Measurements from ENCODE around the gene ZNF75A. TPM values are rescaled to one million over a fixed set of nuclear protein-coding genes. Genes with fewer than 3 reads are reported as not detected.

Gene ZNF75A
- total and polyA plus RNA-seq, 9 of the 15 experiments (the other 6 are each of a cell fraction or from before 2014, with no cell fraction given): 7.2 to 24.5 (median 17.1) TPM

DNA sequence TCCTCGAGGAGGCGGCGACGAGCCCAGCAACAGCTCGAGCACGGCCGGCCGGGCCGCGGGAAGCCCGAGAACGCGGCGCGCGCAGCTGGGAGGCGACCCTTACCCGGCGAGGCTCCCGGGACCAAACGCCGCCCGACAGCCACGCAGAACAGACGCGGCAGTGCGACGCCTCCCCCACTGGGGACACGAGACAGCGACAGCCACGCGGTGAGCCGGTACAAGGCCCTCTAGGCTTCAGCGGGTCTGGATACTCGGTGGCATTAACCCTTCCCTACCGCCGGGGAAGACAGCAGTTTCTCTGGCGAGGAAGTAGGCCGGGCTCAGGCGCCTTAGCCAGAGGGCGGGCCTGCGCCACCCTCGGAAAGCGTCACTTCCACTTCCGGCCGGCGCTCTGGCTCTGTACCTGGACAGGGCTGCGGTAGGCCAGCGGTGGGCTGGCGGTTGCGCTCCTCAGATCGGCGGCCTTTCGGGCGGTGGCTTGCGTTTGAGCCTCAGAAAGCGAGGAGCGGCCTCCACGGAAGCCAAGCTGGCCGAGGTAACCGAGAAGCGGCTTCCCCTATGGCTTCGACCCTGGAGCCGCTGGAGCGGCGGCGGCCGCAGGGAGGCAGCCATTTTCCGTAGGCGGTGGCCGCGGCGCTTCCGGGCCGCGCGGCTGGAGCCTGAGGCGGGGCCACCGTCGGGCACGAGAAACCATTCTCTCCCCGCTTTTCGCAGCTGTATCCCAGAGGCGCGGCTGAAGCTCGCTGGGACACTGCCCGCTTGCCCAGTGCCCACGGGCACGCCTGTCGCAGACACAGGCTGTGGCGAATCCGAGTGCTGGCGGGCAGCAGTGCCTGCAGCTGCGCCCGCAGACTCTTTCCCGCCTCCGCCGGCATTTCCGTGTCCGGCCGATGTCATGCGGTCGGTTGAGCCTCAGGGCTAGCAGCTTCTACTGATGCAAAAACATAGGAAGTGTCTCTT is at the start of gene ZNF75A, which contains the start of gene TIGD7 (continued):
- no peak for TF ChIP-seq ZNF668 (CRISPR knock-in tag; IDR thresholded peaks at IDR 0.05)
- TF ChIP-seq NCOA4 (IDR thresholded peaks at IDR 0.05; ENCODE audit: partially characterized antibody): no peak
- no peak for TF ChIP-seq SREBF1 (IDR thresholded peaks at IDR 0.05; ENCODE audit: borderline replicate concordance, low read depth, low read length)
- no peak for TF ChIP-seq ZNF23 (CRISPR knock-in tag; IDR thresholded peaks at IDR 0.05)
- TF ChIP-seq ZNF174 (CRISPR knock-in tag; IDR thresholded peaks at IDR 0.05): no peak
- TF ChIP-seq, protein P1, sequence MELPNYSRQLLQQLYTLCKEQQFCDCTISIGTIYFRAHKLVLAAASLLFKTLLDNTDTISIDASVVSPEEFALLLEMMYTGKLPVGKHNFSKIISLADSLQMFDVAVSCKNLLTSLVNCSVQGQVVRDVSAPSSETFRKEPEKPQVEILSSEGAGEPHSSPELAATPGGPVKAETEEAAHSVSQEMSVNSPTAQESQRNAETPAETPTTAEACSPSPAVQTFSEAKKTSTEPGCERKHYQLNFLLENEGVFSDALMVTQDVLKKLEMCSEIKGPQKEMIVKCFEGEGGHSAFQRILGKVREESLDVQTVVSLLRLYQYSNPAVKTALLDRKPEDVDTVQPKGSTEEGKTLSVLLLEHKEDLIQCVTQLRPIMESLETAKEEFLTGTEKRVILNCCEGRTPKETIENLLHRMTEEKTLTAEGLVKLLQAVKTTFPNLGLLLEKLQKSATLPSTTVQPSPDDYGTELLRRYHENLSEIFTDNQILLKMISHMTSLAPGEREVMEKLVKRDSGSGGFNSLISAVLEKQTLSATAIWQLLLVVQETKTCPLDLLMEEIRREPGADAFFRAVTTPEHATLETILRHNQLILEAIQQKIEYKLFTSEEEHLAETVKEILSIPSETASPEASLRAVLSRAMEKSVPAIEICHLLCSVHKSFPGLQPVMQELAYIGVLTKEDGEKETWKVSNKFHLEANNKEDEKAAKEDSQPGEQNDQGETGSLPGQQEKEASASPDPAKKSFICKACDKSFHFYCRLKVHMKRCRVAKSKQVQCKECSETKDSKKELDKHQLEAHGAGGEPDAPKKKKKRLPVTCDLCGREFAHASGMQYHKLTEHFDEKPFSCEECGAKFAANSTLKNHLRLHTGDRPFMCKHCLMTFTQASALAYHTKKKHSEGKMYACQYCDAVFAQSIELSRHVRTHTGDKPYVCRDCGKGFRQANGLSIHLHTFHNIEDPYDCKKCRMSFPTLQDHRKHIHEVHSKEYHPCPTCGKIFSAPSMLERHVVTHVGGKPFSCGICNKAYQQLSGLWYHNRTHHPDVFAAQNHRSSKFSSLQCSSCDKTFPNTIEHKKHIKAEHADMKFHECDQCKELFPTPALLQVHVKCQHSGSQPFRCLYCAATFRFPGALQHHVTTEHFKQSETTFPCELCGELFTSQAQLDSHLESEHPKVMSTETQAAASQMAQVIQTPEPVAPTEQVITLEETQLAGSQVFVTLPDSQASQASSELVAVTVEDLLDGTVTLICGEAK (IDR thresholded peaks at IDR 0.05): peak; percentile 93
- TF ChIP-seq, protein P1 (CRISPR knock-in tag; IDR thresholded peaks at IDR 0.05): no peak; the same call in 1 of the 2 replicates
- TF ChIP-seq, protein P2, sequence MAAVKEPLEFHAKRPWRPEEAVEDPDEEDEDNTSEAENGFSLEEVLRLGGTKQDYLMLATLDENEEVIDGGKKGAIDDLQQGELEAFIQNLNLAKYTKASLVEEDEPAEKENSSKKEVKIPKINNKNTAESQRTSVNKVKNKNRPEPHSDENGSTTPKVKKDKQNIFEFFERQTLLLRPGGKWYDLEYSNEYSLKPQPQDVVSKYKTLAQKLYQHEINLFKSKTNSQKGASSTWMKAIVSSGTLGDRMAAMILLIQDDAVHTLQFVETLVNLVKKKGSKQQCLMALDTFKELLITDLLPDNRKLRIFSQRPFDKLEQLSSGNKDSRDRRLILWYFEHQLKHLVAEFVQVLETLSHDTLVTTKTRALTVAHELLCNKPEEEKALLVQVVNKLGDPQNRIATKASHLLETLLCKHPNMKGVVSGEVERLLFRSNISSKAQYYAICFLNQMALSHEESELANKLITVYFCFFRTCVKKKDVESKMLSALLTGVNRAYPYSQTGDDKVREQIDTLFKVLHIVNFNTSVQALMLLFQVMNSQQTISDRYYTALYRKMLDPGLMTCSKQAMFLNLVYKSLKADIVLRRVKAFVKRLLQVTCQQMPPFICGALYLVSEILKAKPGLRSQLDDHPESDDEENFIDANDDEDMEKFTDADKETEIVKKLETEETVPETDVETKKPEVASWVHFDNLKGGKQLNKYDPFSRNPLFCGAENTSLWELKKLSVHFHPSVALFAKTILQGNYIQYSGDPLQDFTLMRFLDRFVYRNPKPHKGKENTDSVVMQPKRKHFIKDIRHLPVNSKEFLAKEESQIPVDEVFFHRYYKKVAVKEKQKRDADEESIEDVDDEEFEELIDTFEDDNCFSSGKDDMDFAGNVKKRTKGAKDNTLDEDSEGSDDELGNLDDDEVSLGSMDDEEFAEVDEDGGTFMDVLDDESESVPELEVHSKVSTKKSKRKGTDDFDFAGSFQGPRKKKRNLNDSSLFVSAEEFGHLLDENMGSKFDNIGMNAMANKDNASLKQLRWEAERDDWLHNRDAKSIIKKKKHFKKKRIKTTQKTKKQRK (IDR thresholded peaks at IDR 0.05; ENCODE audit: borderline replicate concordance, low read depth, low read length): no peak
- TF ChIP-seq, protein P3, sequence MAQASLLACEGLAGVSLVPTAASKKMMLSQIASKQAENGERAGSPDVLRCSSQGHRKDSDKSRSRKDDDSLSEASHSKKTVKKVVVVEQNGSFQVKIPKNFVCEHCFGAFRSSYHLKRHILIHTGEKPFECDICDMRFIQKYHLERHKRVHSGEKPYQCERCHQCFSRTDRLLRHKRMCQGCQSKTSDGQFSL (CRISPR knock-in tag; IDR thresholded peaks at IDR 0.05): peak; percentile 64; the same call in 1 of the 2 replicates
- TF ChIP-seq, protein P3 (tag; IDR thresholded peaks at IDR 0.05): no peak
- no peak for TF ChIP-seq HNRNPUL1 (IDR thresholded peaks at IDR 0.05; ENCODE audit: low read length)
- no peak; the same call in 1 of the 2 replicates for TF ChIP-seq ZNF263 (CRISPR knock-in tag; IDR thresholded peaks at IDR 0.05; ENCODE audit: borderline replicate concordance)
